ENCODE measurements around the gene SPATA17.

DNA sequence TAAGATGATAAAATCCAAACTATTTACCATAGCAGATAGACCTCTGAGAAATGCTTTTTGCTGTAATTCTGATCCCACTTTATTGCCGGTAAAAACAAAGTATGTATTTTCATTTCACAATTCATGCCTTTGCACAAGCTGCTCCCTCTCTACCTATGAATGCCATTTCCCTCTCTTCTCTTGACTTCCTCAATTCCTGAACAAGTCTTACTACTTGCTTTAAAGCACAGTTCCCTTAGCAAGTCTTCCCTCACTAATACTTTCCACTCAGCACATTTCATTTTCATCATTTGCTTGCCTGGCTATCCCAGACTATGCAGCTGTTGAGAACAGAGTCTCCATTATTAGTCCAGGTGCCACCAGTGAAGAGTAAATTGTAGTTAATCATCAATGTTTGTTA lies 14.0 kb upstream of the SPATA17 start:
- TF ChIP-seq CTCF (IDR thresholded peaks at IDR 0.05) (no peak), POLR2A (IDR thresholded peaks at IDR 0.05) (no peak)
